Measurements from ENCODE around the gene IGSF3. TPM values are rescaled to one million over a fixed set of nuclear protein-coding genes. Genes with fewer than 3 reads are reported as not detected.
A peak's percentile ranks its signal among the peaks of the same experiment; 100 is the strongest.

The IGSF3 gene
- total RNA-seq, result 15.8 TPM
- long read RNA-seq, full-length matches to known transcripts, result 3 of 7 reads
- long read RNA-seq, partial matches to known transcripts, result 2 of 7 reads
- long read RNA-seq, other reads (novel, unspliced or antisense), result 2 of 7 reads

- peak; percentile 90 for DNase-seq (ENCODE audit: missing footprints)
- peak; percentile 88 for ATAC-seq
- intact Hi-C loops (cut with DNase I), result no loop called here
Measured at GRCh38 chr1:116667575-116668105, at the start of gene IGSF3. IGSF3 (minus strand) TSS chr1:116667733; CDS start chr1:116666326, 1,407 bp downstream.

DNA sequence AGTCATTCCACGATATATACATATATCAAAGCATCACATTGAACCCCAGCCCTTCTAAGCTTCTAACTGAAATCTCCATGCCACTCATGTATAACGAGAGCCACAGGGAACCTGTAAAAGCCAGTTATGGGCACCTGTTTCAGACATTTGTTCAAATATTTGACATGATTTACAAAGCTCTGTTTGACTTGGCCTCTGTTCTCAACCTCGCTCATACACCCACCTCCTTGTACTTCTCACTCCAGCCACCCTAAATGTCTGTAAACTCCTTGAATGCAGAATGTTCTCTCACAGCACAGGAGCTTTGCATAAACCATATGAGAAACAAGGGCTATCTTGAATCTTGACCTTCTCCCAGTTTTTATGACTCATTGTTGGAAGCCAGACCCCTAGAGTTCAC, 49.8 kb upstream of the IGSF3 start:
- no peak for DNase-seq (ENCODE audit: missing footprints)
- ATAC-seq, result no peak
- intact Hi-C loops (cut with DNase I), result no loop called here

- no peak for ATAC-seq
- DNase-seq (ENCODE audit: missing footprints), result no peak
- intact Hi-C loops (cut with DNase I), result no loop called here
Measured at GRCh38 chr1:116716391-116716790, 48.9 kb upstream of the IGSF3 start.

DNA sequence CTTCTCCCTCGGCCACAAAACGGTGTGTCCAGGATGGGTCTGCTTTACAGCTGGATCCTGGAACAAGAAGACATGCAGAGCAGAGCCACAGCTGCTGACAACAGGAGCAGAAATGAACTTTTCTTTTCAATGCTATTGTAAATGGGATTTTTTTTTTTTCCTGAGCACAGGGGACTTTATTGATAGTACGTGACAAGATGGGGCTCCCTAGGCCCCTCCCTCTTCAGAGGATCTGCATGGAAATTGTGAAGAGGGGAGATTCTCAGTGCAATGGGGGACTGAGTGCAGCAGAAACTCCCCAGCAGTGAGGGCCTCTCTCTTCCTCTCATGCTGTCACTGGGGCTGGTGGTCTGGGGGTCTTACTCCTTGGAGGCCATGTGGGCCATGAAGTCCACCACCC, 45.9 kb upstream of the IGSF3 start:
- intact Hi-C loops (cut with DNase I), result no loop called here
- no peak for ATAC-seq
- DNase-seq (ENCODE audit: missing footprints), result no peak

- intact Hi-C loops (cut with DNase I), result no loop called here
- DNase-seq (ENCODE audit: missing footprints) (no peak), ATAC-seq (no peak)
Measured at GRCh38 chr1:116712510-116712909, 45.0 kb upstream of the IGSF3 start.

GRCh38 chr1:116711263-116711840, 43.8 kb upstream of the IGSF3 start:
- intact Hi-C loops (cut with DNase I), result no loop called here
- DNase-seq (ENCODE audit: missing footprints) (no peak), ATAC-seq (no peak)

DNA sequence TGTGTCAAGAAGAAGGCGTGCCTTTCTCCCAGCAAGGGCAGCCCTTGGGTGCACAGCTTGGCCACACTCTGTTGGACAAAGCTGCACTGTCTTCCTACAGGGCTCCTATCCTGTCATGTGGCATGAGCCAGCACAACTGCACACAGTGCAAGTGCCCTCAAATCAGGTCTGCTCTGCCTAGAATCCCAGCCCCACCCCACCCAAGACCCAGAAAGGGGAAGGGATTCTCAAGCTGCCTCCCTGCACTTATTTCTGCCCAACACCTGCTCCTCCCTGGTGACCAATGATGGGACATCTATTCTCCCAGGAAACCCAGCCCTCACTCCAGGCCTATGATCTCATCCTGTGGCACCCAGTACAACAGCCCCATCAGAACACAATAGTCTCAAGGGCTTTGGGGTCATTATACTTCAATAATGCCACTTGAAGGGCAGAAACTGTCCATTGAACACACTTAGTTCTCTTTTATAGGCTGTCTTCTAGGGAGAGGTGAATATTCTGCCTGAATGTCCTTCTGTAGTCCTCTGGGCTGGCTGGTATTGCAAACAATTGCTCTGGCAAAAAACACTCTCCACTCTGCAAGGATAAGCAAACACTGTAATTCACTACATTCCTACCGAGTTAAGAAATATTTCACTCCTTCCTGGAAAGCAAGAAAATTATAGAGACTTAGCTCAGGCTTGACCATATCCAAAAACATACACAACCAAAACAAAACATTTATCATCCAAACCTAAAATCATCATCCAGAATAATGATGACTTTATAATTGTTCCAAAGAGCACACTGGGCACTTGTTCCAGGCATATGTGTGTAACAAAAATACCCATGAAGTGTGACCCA, 43.1 kb upstream of the IGSF3 start:
- DNase-seq (ENCODE audit: missing footprints) (no peak), ATAC-seq (no peak)
- intact Hi-C loops (cut with DNase I), result no loop called here

DNA sequence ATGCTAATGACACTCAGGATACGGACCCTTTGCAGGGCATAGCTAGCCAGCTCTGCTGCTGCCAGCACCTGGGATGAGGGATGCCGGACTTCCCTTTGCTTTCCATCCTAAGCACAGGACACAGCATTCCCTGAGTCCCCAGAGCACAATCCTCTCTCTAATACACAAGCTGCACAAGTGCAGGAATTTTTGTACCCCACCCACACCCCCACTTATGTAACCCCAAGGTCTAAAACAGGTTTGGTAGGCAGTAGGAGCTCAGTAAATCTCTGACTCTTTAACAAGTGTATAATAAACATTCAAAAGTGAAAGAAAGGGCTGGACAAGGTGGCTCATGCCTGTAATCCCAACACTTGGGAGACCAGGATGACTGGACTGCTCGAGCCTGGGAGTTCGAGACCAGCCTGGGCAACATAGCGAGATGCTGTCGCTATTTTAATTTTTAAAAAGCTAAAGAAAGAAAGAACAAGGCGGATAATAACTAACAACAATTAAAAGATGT, 42.2 kb upstream of the IGSF3 start:
- intact Hi-C loops (cut with DNase I), result no loop called here
- ATAC-seq (no peak), DNase-seq (ENCODE audit: missing footprints) (no peak)

DNA sequence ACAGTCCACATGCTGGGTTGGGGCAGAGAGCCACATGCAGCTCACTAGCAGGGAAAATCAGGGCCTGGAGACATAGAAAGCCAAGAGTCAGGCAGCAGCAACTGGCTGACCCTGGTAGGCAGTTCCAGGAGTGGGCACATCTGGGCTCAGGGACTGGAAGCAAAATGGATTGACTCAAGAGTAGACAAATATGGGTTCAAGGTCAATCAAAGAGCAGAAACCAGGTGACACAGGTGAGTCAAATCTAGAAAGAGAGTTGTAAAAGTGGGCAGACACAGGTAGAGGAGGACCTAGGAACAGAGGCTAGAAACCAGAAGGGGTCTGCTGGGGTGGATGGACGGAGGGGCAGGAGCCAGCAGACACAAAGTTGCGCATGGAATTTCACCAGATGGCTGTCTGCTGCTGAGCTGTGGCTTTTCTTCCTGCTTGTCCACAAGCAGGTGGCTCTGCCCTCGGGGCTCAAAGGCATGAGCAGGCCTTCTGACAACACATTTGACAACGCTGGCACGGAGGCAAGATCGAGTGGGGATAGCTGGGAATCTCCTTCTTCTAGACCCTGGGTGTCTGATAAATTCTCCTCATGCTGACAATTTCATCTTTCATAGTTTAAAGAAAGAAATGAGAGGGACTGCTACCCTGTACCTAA, 40.8 kb upstream of the IGSF3 start:
- DNase-seq (ENCODE audit: missing footprints), result no peak
- intact Hi-C loops (cut with DNase I), result no loop called here
- ATAC-seq, result no peak

DNA sequence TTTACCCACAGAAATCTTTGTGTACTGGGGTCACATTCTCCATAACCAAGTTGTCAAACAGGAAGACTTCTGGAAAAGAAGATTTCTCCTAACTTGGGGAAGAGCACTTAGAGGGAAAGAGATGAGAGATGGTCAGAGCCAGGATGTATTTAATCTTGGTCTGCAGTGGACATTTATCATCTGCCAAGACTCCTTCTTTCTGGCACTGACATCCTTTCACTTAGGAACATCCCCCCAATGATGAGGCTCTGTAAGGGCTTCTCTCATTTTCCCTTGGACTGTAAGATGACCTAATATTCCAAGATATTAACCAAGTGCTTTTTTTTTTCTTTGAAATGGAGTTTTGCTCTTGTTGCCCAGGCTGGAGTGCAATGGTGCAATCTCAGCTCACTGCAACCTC, 39.3 kb upstream of the IGSF3 start:
- ATAC-seq (no peak), DNase-seq (ENCODE audit: missing footprints) (no peak)
- intact Hi-C loops (cut with DNase I), result no loop called here

DNA sequence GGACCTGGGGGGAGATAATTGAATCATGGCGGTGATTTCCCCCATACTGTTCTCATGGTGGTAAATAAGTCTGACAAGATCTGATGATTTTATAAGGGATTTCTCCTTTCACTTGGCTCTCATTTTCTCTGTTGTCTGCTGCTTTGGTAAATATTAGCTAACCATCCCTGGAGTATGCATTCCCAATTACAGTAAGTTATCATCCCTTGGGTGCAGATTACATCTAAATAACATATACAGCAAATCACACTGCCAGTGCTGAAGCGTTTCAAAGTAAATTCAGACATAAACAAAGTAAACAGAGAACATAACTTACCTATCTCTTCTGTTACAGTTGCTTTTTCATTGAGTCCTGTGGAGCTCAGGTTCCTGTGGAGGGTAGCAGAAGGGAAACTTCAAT, 38.6 kb upstream of the IGSF3 start:
- no peak for ATAC-seq
- no peak for DNase-seq (ENCODE audit: missing footprints)
- intact Hi-C loops (cut with DNase I), result no loop called here

- intact Hi-C loops (cut with DNase I), result no loop called here
- ATAC-seq (no peak), DNase-seq (ENCODE audit: missing footprints) (no peak)
Measured at GRCh38 chr1:116704278-116704677, 36.7 kb upstream of the IGSF3 start.

DNA sequence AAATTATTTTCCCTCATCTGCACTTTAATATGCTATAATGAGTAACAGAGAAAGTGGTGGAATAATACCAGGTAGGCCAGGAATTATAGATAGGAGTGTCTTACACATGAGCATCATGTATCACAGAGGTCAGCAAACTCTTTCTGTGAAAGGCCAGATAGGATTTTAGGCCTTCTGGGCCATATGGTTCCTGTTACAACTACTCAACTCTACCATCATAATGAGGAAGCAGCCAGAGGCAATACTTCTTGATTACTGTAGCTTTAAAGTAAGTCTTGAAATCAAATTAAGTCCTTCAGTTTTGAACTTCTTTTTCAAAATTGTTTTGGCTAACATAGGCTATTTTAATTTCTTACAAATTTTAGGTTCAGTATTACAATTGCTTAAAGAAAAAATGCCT, 32.1 kb upstream of the IGSF3 start:
- DNase-seq (ENCODE audit: missing footprints) (no peak), ATAC-seq (no peak)
- intact Hi-C loops (cut with DNase I), result no loop called here

- DNase-seq (ENCODE audit: missing footprints), result no peak
- intact Hi-C loops (cut with DNase I), result no loop called here
- ATAC-seq, result no peak
Measured at GRCh38 chr1:116698244-116698595, 30.7 kb upstream of the IGSF3 start.

DNA sequence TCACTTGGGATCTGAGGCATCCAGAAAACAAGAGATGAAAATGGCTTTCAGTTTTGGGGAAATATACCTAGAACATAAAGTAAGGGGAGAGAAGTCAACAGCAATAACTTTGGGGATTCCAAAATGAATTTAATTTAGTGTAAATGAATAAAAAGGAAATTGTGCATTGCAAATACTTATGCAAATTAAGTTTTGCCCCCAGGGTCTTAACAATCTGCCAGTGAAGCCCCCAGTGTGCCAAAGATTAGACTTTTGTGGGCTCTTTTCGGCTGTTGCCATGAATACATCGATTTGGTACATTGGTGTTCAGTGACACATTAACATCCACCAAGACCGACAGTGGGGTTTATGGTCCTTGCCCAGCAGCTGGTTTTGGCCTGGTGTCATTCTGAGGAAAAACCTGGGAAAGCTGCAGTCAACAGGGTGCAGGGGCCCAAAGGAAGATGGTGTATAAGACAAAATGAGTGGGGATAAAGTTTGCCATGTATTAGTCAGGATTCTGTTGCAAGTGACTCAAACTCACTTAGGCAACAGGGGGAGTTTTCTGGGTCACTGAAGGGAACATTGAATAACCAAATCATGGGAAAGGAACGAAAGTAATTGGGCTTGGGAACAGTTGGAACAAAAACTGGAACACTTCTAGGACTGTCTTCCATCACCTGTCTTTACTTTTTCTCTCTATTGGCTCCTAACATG, 30.2 kb upstream of the IGSF3 start:
- ATAC-seq (no peak), DNase-seq (ENCODE audit: missing footprints) (no peak)
- intact Hi-C loops (cut with DNase I), result no loop called here

- DNase-seq (ENCODE audit: missing footprints) (no peak), ATAC-seq (no peak)
- intact Hi-C loops (cut with DNase I), result no loop called here
Measured at GRCh38 chr1:116694524-116694923, 27.0 kb upstream of the IGSF3 start.

DNA sequence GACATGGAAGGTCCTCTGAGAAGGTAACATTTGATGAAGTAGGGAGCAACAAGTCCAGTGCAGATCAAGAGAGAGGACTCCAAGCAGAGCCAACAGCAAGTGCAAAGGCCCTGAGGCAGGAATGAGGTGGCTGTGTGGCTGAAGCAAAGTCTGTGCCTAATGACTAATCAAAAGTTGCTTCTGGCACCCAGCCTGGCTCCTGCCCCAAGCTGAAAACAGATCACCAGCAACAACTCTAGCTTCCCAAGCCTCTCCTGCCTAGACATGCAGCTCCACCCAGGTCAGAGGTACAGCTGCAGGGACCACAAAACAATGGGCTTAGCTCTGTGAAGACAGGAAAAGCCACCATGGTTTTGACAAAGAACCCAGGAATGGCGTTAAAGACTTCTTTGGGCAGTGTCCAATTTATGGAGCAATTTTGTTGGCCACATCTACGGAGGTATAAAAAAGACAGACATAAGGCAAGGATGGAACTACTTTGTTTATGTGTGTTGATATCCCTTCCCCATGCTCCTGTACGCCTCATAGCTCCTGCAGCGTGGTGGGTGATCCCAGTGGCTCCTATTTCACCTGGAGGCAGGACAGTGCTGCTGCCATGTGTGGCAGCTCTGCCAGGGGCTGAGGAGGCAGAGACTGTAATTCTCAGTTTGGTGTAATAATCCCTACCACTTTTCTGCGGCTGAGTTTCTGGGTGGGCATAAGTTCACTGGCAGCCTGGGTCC, 26.4 kb upstream of the IGSF3 start:
- ATAC-seq (no peak), DNase-seq (ENCODE audit: missing footprints) (no peak)
- intact Hi-C loops (cut with DNase I), result no loop called here

DNA sequence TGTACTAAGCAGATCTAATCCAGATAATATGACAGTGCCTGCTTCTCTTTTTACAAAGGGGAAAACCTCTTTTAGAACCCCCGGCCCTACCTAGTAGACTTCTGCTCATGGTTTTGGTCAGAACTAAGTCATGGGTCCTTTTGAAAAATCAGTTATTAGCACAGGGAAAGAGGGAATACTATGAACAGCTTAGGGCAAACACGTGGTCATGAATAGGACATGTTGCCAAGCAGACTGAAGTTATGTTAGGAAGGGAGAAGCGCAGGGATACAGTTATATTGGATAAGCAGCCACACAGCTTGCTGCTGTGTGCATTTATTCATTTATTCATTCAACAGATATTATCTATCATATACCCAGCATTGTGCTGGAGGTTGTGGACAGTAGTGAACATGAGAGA, 25.3 kb upstream of the IGSF3 start:
- intact Hi-C loops (cut with DNase I), result no loop called here
- no peak for DNase-seq (ENCODE audit: missing footprints)
- ATAC-seq, result no peak

All from Right ventricle myocardium inferior (tissue), 1 donor.